Spleen (tissue), 7 donors: Measurements from ENCODE around the gene RND3.

Experiments
- POLR2A ChIP-seq, 3 donors: fragments of 450-650 bp; IDR thresholded peaks; one replicate each; pipeline ENCODE4 v1.5.1; 2017; ENCODE audit warnings: antibody characterized with exemption in 3 of 3, mild to moderate bottlenecking in 1 of 3
- TF ChIP-seq, protein P1 (sequence below), 11 experiments: fragments of 200-600 bp in 7 of 11; fragments of 450-650 bp in 4 of 11; sonication (generic) in 4 of 11; IDR thresholded peaks in 8 of 11; conservative IDR thresholded peaks in 3 of 11; 1 replicate in 7 of 11; 2 replicates in 4 of 11; pipeline versions ENCODE4 v1.4.0 to v1.8.0; 2016 to 2021; ENCODE audit warnings: antibody characterized with exemption in 11 of 11, inconsistent platforms in 4 of 11, mild to moderate bottlenecking in 1 of 11
- donor health status: DM: no; HTN: no; CAD: no; lungs with moderate emphysema.
- donor health status: DM: no; HTN: no; CAD: no.
- donor health status: DM: no; HTN: no; CAD: no.

DNA sequence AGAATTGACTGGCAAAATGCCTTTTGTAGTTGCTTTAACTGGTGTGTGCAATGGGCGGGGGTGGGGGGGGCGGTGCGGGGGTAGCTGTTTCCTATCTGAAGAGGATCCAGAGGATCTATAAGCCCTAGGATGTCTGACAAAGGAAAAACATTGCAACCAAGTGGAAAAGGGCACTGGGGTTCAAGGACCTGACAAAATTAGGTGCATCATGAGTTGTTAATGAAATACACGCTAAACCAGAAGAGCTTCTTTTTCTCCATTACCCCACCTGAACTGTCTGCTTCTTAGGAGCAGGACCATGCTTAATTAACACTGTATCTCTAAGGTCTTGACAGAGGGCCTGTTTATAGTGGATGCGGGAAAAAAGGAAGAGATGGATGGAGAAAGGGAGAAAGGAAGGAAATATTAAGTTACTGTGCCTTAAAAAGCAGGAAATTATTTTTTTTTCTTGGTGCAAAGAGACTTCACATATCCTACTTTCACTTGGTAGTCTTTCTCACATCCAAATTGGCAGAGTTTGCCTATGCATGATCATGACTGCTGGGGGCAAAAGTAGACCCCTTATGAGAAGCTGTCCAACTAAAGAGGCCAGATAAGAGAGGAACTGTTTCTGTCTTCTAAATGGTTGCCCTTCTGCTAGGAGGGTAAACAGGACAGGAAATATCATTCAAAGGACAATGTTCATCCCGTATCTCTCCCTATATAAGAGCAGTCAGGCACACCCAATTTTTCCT lies 4.6 kb downstream of the RND3 start:
- TF ChIP-seq, protein P1, sequence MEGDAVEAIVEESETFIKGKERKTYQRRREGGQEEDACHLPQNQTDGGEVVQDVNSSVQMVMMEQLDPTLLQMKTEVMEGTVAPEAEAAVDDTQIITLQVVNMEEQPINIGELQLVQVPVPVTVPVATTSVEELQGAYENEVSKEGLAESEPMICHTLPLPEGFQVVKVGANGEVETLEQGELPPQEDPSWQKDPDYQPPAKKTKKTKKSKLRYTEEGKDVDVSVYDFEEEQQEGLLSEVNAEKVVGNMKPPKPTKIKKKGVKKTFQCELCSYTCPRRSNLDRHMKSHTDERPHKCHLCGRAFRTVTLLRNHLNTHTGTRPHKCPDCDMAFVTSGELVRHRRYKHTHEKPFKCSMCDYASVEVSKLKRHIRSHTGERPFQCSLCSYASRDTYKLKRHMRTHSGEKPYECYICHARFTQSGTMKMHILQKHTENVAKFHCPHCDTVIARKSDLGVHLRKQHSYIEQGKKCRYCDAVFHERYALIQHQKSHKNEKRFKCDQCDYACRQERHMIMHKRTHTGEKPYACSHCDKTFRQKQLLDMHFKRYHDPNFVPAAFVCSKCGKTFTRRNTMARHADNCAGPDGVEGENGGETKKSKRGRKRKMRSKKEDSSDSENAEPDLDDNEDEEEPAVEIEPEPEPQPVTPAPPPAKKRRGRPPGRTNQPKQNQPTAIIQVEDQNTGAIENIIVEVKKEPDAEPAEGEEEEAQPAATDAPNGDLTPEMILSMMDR (IDR thresholded peaks at IDR 0.05 in 8 of 11, conservative IDR thresholded peaks at IDR 0.05 in 3 of 11): no peak
- no peak for TF ChIP-seq POLR2A (IDR thresholded peaks at IDR 0.05)
